GM12875 (cell line): ENCODE data around the gene TMCO4.
A peak's percentile ranks its signal among the peaks of the same experiment; 100 is the strongest.

Experiments
- H3K4me3 ChIP-seq: one replicate; pipeline ENCODE4 v1.5.1; 2011; ENCODE audit warnings: low read depth, low read length, control low read depth
- TF ChIP-seq, protein P1 (sequence below): IDR thresholded peaks from 2 replicates; pipeline ENCODE4 v1.5.1; 2011; ENCODE audit warnings: low read depth, mild to moderate bottlenecking, control low read depth, inconsistent platforms, low read length, moderate library complexity, borderline replicate concordance; ENCODE audit not compliant: insufficient read depth

TMCO4 gene

DNA sequence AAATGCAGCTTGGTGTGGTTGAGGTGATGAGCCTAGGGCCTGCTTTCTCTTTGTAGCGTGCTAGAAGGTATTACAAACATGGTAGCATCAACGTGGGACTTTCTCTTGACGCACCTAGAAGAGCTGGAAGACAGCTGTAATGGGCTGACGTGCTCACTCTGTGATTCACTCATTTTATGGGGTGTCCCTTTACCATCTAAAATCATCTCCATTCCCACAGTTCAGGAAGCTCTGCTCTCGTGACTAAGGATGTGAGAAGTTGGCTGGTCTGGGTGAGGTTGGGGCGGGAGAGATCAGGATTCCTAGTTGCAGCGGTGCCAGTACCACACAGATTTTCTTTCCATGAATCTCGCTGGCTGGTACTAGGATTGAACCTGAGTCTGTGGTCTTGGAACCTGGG lies 130.8 kb downstream of the TMCO4 start:
- TF ChIP-seq, protein P1, sequence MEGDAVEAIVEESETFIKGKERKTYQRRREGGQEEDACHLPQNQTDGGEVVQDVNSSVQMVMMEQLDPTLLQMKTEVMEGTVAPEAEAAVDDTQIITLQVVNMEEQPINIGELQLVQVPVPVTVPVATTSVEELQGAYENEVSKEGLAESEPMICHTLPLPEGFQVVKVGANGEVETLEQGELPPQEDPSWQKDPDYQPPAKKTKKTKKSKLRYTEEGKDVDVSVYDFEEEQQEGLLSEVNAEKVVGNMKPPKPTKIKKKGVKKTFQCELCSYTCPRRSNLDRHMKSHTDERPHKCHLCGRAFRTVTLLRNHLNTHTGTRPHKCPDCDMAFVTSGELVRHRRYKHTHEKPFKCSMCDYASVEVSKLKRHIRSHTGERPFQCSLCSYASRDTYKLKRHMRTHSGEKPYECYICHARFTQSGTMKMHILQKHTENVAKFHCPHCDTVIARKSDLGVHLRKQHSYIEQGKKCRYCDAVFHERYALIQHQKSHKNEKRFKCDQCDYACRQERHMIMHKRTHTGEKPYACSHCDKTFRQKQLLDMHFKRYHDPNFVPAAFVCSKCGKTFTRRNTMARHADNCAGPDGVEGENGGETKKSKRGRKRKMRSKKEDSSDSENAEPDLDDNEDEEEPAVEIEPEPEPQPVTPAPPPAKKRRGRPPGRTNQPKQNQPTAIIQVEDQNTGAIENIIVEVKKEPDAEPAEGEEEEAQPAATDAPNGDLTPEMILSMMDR, result no peak
- no peak overlapping the region for H3K4me3 ChIP-seq

DNA sequence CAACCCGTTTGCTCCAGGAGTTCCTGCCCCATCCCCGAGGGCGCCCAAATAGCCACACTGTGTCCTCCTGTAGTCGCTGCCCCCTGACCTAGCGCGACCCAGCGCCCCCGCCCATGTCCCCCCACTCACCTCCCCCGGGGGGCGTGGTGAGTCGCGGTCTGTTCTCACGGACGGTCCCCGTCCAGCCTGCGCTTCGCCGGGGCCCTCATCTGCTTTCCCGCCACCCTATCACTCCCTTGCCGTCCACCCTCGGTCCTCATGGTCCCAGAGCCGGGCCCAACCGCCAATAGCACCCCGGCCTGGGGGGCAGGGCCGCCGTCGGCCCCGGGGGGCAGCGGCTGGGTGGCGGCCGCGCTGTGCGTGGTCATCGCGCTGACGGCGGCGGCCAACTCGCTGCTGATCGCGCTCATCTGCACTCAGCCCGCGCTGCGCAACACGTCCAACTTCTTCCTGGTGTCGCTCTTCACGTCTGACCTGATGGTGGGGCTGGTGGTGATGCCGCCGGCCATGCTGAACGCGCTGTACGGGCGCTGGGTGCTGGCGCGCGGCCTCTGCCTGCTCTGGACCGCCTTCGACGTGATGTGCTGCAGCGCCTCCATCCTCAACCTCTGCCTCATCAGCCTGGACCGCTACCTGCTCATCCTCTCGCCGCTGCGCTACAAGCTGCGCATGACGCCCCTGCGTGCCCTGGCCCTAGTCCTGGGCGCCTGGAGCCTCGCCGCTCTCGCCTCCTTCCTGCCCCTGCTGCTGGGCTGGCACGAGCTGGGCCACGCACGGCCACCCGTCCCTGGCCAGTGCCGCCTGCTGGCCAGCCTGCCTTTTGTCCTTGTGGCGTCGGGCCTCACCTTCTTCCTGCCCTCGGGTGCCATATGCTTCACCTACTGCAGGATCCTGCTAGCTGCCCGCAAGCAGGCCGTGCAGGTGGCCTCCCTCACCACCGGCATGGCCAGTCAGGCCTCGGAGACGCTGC lies 133.9 kb downstream of the TMCO4 start:
- TF ChIP-seq, protein P1, result no peak
- H3K4me3 ChIP-seq, result no peak overlapping the region

DNA sequence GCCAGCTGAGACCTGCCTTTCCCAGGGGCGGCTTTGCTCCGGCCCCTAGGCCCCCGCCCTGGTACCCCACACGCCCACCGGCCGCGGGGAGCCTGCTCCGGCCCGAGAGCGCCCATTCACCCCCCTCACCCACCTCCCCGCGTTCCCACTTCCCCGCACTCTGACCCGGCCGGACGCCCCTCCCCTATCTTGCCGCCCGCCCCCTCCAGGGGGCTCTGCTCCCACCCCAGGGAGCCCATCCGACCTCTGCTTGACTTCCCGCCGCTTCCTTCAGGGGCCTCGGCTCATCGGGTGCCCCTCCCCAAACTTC lies 134.6 kb downstream of the TMCO4 start:
- TF ChIP-seq, protein P1, result no peak
- H3K4me3 ChIP-seq, result peak overlapping the region; percentile 27

DNA sequence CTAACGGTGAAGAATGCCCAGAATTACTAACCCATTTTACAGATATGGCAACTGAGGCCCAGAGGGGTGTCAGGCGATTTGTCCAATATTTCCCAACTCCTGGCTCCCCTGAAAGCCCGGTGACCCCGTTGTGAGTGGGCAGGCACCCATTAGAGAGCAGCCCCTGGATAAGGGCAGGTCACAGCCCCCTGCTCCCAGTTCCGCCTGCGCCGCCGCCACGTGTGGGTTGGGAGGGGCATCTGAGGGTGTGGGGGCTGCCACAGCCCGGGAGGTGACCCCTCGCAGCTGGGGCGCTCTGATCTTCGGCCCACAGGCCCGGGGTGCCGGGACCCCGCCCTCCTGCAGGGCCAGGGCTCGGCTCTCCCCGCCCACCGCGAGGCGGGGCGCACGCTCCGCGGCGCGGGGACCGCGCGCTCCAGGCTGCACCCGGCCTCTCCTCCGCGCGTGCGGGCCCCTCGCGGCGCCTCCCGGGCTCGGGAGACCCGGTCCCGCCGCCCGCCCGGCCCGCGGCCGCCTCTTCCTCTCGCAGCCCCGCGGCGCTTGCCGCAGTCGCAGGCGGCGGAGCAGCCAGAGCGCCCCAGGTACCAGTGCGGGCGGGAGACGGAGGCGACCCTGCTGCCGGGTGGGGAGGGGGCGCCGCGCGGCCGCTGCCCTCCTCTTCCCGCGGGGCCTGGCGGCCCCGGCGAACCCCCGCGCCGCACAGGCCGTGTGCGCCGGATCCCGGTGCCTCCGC lies 135.1 kb downstream of the TMCO4 start, which contains the start of gene HTR6:
HTR6 (plus strand) TSS at position 423 of the 733 bp plus-strand sequence. CDS start 879 bp downstream, outside the sequence.
- TF ChIP-seq, protein P1, result no peak
- peak within 1 kb of the TSS; percentile 27 for H3K4me3 ChIP-seq

DNA sequence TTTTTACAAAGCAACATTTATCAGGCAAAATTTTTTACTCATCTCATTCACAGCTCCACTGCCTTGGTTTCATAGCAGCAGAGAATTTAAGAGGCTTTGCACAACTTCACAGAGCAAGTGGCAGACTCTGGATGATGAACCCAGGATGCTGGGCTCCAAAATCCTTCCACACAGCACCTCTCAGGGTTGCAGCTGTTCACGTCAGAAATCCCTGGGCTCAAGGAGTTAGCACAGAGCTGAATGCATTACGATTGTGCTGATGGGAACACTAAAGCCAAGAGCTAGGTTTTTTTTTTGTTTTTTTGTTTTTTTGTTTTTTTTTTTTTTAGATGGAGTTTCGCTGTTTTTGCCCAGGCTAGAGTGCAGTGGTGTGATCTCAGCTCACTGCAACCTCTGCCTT lies 137.4 kb downstream of the TMCO4 start:
- TF ChIP-seq, protein P1, result no peak
- H3K4me3 ChIP-seq, result no peak overlapping the region

DNA sequence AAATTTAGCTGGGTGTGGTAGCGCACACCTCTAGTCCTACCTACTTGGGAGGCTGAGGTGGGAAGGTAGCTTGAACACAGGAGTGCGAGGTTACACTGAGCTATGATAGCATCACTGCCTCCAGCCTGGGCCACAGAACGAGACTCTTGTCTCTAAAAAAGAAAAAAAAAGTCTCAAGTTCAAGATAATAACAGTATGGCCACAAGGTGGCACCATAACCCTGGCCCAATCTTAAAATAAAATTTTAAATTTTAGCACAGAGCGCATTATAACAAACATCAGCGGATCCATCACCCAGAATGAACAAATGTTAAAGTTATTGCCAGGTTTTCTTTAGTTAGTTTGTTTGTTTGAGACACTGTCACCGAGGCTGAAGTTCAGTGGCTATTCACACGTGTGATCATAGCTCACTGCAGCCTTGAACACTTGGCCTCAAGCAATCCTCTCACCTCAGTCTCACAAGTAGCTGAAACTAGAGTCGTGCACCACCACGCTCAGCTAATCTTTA lies 137.9 kb downstream of the TMCO4 start:
- H3K4me3 ChIP-seq, result no peak overlapping the region
- TF ChIP-seq, protein P1, result peak; percentile 35; the same call in 1 of the 2 replicates
